GM12873 (cell line): ENCODE results near the gene PTGDS.

Source experiments
- CTCF ChIP-seq: IDR thresholded peaks from 2 replicates; pipeline ENCODE4 v1.5.1; 2012; ENCODE audit warnings: low read depth, mild to moderate bottlenecking, moderate library complexity, low read length, control low read depth; ENCODE audit not compliant: insufficient read depth; ENCODE audit errors: missing control alignments

PTGDS gene

GRCh38 chr9:137021979-137022661, 44.8 kb downstream of the PTGDS start:
- no peak for TF ChIP-seq CTCF

GRCh38 chr9:137022662-137023008, 45.3 kb downstream of the PTGDS start:
- TF ChIP-seq CTCF, result no peak

GRCh38 chr9:137023157-137023556, 45.9 kb downstream of the PTGDS start:
- no peak for TF ChIP-seq CTCF

- no peak for TF ChIP-seq CTCF
These were observed 46.3 kb downstream of the PTGDS start for GRCh38 chr9:137023583-137023991.

GRCh38 chr9:137025517-137025966, 48.2 kb downstream of the PTGDS start:
- TF ChIP-seq CTCF, result no peak

GRCh38 chr9:137026384-137026783, 49.1 kb downstream of the PTGDS start:
- TF ChIP-seq CTCF, result no peak

- no peak for TF ChIP-seq CTCF
These were observed 49.5 kb downstream of the PTGDS start for GRCh38 chr9:137026828-137027227.
